Chondrocyte (in vitro differentiated cells): Measurements from ENCODE around the gene ZNF264. TPM values are rescaled to one million over a fixed set of nuclear protein-coding genes. Genes with fewer than 3 reads are reported as not detected.

Source experiments
- DNase-seq: peaks from one replicate; pipeline ENCODE4 v3.0.0; 2021; ENCODE audit warnings: mixed read lengths, low spot score
- H3K27ac Mint-ChIP-seq: one replicate; pipeline ENCODE4 v1.8.0; 2021; ENCODE audit warnings: mild to moderate bottlenecking, moderate library complexity, mixed read lengths; ENCODE audit not compliant: unreplicated experiment
- H3K27me3 Mint-ChIP-seq: 2 replicates; pipeline ENCODE4 v1.8.0; 2021; ENCODE audit warnings: low read depth, mixed read lengths
- H3K36me3 Mint-ChIP-seq: 2 replicates; pipeline ENCODE4 v1.8.0; 2021; ENCODE audit warnings: low read depth, mixed read lengths
- H3K4me1 Mint-ChIP-seq: 2 replicates; pipeline ENCODE4 v1.8.0; 2021; ENCODE audit warnings: low read depth, mild to moderate bottlenecking, mixed read lengths
- H3K4me3 Mint-ChIP-seq: one replicate; pipeline ENCODE4 v1.8.0; 2021; ENCODE audit warnings: mild to moderate bottlenecking, moderate library complexity, mixed read lengths; ENCODE audit not compliant: unreplicated experiment
- H3K9me3 Mint-ChIP-seq: 2 replicates; pipeline ENCODE4 v1.8.0; 2021; ENCODE audit warnings: low read depth, mixed read lengths
- total RNA-seq: library from RNA; stranded (reverse); gene quantifications from 3 replicates; pipeline ENCODE4 v1.2.1, GENCODE V29; 2021
- TF ChIP-seq, protein P1 (sequence below): fragments of 200-600 bp; sonication (generic); IDR thresholded peaks from 2 replicates; pipeline ENCODE4 v1.5.0; 2021; ENCODE audit warnings: antibody characterized with exemption, mild to moderate bottlenecking, moderate library complexity

The ZNF264 gene
- total RNA-seq, 1 donor from 2014 or later = 35.4 TPM

DNA sequence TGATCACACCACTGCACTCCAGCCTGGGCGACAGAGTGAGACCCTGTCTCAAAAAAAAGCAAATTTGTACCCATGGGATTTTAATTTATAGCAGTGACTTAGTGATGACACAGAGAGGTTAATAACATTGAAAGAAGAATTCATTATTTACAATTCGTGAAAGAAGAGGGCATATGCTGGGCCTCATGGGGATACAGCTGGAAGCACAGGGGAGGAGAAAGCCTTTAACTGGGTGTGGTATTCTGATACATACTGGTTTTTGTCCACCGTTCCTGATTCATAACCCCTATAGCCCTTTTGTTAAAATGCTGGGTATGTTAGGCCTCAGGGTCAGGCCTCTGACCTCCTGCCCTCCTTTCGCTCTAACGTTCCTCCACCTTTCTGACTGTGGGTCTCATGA lies 10.9 kb downstream of the ZNF264 start:
- Mint-ChIP-seq H3K9me3 (no peaks in the 10 kb centered on the region), H3K36me3 (peaks cover 20% of the 10 kb centered on the region)

DNA sequence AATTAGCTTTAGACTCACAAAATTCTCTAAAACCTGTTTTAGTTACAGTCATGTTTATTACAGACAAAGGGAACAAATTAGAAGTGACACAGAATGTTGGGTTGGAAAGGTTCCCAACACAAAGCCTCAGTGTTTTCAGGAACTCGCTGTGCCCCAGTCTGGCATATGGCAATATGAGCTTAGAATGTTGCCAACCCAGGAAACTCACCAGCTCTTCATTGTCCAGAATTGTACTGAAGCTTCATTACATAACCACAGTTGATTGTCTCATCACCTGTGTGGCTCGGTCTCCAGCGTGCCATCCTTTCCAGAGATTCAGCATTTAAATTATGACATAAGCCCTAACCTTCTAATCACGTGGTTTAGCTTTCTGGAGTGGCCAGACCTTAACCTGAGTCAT lies 19.1 kb downstream of the ZNF264 start:
- peaks cover 2% of the 10 kb centered on the region for H3K9me3 Mint-ChIP-seq
- H3K4me1 Mint-ChIP-seq = no peaks in the 10 kb centered on the region
- H3K27me3 Mint-ChIP-seq = no peaks in the 10 kb centered on the region
- H3K36me3 Mint-ChIP-seq = peaks cover 39% of the 10 kb centered on the region
- H3K4me3 Mint-ChIP-seq = no peak overlapping the region
- no peak overlapping the region for H3K27ac Mint-ChIP-seq
- no peak for DNase-seq
- TF ChIP-seq, protein P1, sequence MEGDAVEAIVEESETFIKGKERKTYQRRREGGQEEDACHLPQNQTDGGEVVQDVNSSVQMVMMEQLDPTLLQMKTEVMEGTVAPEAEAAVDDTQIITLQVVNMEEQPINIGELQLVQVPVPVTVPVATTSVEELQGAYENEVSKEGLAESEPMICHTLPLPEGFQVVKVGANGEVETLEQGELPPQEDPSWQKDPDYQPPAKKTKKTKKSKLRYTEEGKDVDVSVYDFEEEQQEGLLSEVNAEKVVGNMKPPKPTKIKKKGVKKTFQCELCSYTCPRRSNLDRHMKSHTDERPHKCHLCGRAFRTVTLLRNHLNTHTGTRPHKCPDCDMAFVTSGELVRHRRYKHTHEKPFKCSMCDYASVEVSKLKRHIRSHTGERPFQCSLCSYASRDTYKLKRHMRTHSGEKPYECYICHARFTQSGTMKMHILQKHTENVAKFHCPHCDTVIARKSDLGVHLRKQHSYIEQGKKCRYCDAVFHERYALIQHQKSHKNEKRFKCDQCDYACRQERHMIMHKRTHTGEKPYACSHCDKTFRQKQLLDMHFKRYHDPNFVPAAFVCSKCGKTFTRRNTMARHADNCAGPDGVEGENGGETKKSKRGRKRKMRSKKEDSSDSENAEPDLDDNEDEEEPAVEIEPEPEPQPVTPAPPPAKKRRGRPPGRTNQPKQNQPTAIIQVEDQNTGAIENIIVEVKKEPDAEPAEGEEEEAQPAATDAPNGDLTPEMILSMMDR = no peak

More for the DNA sequence above, 10.9 kb downstream of the ZNF264 start:
- no peak for DNase-seq
- no peaks in the 10 kb centered on the region for H3K27me3 Mint-ChIP-seq
- peaks cover 9% of the 10 kb centered on the region for H3K4me1 Mint-ChIP-seq
- TF ChIP-seq, protein P1 = no peak
- no peak overlapping the region for H3K4me3 Mint-ChIP-seq
- H3K27ac Mint-ChIP-seq = no peak overlapping the region

DNA sequence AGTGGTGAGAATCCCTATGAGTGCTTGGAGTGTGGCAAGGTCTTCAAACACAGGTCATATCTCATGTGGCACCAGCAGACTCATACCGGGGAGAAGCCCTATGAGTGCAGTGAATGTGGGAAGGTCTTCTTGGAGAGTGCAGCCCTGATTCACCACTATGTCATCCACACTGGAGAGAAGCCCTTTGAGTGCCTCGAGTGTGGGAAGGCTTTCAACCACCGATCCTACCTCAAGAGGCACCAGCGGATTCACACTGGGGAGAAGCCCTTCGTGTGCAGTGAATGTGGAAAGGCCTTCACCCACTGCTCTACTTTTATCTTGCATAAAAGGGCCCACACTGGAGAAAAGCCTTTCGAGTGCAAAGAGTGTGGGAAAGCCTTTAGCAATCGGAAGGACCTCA lies 20.8 kb downstream of the ZNF264 start:
- no peaks in the 10 kb centered on the region for H3K27me3 Mint-ChIP-seq
- H3K4me1 Mint-ChIP-seq = no peaks in the 10 kb centered on the region
- peaks cover 39% of the 10 kb centered on the region for H3K36me3 Mint-ChIP-seq
- no peak for DNase-seq
- H3K9me3 Mint-ChIP-seq = peaks cover 2% of the 10 kb centered on the region
- no peak overlapping the region for H3K4me3 Mint-ChIP-seq
- no peak overlapping the region for H3K27ac Mint-ChIP-seq
- TF ChIP-seq, protein P1 = no peak

DNA sequence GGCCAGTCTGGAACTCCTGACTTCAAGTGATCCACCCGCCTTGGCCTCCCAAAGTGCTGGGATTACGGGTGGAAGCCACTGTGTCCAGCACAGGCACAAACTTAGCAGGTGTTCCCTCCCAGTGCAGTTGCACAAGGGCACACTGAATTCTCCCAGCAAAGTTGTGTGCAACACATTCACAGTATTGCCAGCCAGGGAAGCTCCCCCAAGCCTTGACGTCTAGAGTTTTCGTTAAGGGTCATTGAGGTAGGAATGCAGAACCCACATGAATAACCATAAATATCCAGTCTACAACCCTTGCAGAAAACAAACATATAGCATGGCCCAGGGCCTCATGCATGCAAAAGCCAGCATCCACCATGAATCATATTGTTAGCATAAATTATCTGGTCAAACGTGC lies 36.2 kb downstream of the ZNF264 start:
- no peak for DNase-seq
- H3K36me3 Mint-ChIP-seq = peaks cover 2% of the 10 kb centered on the region
- TF ChIP-seq, protein P1 = no peak
- no peaks in the 10 kb centered on the region for H3K27me3 Mint-ChIP-seq
- H3K4me1 Mint-ChIP-seq = no peaks in the 10 kb centered on the region
- H3K4me3 Mint-ChIP-seq = no peak overlapping the region
- no peaks in the 10 kb centered on the region for H3K9me3 Mint-ChIP-seq
- H3K27ac Mint-ChIP-seq = no peak overlapping the region

DNA sequence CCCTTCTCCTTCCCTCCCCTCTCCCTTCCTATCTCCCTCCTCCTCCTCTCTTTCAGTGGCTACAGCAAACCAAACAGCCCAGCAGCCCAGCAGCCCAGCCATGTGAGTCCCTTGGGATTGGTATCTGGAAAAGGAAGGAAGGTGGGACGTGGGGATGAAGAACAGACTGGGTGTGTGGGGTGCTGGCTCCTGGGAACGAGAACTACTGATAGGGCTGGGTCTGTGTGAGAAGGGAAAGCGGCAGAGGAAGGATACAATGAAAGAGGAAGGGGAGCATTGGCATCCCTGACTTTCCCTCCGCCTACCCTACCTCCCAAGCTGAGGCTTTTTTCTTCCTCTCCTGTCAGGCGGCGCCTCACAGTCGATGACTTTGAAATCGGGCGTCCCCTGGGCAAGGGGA lies 40.4 kb downstream of the ZNF264 start:
- no peak for DNase-seq
- no peaks in the 10 kb centered on the region for H3K36me3 Mint-ChIP-seq
- no peak overlapping the region for H3K4me3 Mint-ChIP-seq
- no peaks in the 10 kb centered on the region for H3K9me3 Mint-ChIP-seq
- TF ChIP-seq, protein P1 = no peak
- no peaks in the 10 kb centered on the region for H3K4me1 Mint-ChIP-seq
- no peaks in the 10 kb centered on the region for H3K27me3 Mint-ChIP-seq
- H3K27ac Mint-ChIP-seq = no peak overlapping the region
